Ammon's horn (tissue), 1 donor: ENCODE measurements around the gene PEX1.
"Not testable (repeated sequence)": the region's sequence is repeated elsewhere in the genome, so short reads cannot be mapped to it uniquely, and the experiment has no call there.

ENCODE experiments used
- DNase-seq: peaks from one replicate; pipeline ENCODE4 v3.0.0-alpha.2; 2016; ENCODE audit warnings: low spot score

The PEX1 gene

DNA sequence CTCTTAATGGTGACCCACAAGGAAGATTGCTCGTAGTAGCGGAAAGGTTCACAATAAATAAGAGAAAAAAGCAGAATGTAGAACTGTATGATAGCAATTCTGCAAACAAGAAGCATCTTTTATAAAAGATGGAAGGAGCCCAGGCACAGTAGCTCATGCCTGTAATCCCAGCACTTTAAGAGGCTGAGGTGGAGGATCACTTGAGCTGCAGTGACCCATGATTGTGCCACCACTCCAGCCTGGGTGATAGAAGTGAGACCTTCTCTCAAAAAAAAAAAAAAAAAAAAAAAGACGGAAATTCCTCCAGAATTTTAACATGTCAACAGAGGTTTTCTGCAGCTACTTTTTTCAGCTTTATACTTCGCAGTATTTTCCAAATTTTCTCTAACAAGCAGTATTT is 67.8 kb downstream of the PEX1 start:
- DNase-seq: no peak

DNA sequence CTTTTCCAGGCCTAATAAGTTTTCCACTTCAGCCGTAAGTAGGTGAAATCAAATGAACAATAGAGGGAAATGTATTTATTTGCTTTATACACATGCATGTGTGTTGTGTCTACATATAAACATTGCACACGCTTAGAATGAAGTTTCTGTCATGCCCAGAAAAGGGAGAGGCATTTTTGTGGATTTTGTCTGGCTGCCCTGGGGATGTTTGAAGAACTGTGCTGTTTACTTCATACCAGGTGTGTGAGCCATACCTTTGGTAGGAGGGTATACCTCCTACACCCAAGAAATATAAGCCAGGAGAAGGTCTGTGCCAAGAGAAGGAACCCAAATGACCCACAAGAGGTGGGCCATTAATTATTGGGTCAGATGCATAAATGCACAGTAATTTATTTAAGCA is 68.2 kb downstream of the PEX1 start:
- DNase-seq: no peak

DNA sequence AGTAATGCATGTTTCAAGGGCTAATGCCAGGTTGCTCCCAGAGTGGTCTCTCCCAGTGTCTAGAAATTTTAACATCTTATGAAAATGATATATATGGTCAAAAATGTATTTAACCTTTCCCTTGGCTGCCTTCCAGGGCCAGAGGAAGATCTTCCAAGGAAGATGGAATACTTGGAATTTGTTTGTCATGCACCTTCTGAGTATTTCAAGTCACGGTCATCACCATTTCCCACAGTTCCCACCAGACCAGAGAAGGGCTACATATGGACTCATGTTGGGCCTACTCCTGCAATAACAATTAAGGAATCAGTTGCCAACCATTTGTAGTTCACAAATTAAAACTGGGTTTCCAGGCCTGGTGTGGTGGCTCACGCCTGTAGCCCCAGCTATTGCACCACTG is 72.1 kb downstream of the PEX1 start:
- DNase-seq: no peak

DNA sequence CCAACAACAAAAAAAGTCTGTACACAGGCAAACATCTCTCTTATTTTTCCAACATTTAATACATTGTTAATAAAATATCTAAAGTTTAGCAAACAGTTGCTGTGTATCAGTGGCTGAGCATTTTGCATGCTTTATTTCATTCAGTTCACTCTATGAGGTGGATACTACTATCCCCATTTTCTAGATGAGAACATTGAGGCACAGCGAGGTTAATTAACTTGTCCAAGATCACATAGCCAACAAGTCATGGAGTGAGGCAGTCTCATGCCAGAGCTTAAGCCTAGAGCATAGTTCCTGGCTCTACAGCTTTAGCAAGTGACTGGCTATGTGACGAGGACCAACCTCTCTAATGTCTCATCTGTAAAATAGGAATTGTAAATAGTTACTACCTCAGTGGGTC is 76.7 kb downstream of the PEX1 start:
- DNase-seq: no peak

DNA sequence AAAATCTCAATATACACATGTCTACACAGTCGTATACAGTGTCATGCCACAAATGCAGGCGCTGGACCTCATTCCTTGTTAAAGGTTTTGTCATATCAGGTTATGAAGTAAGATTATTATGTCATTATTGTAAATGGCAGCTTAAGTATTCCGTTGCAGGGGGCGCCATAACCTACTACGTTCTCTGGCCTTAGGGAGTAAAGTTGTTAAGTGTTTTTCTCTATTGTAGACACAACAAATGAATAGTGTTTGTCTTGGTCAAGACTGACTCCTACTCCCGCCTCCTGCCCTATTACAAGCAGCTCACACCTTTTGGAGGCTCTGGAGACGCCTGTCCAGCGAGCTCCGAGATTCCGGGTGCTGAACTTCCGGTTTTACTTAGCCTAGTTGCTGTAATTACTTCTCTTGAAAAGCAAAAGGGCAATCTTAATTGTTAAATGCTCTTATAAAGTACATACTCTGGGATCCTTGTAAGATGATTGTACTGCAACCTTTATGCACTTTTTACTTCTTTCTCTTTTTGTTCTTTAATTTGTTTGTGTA is 80.0 kb downstream of the PEX1 start:
- peak; percentile 71 for DNase-seq

DNA sequence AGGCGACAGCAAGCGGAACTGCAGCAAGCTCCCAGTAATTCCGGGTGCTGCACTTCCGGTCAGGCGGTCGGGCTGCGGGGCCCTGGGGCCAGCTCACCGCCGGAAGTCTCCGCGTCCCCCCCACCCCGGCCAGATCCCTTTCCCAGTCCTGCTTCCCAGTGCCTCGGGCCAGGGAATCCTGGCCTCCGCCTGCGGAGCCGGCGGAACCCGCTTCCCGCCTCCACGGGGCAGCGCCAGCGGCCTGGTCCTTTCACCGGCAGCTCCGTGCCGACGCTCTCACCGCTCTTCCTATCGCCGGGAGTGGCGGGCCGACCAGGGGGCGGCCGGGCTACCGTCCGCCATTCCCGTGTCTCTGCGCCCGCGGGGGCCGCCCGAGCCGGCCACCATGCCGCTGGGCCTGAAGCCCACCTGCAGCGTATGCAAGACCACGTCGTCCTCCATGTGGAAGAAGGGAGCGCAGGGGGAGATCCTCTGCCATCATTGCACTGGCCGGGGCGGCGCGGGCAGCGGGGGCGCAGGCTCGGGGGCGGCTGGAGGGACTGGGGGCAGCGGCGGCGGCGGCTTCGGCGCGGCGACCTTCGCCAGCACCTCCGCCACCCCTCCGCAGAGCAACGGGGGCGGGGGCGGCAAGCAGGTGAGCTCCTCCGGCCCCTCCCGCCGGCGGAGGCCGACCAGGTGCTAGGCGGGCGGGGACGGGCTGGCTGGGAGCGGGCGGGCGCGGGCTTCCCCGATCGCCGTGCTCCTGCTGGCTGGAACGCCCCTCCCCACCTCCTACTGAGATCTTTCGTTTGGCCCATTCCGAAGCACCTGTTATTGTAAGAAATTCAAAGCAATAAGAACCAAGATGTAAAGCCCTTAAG is 80.7 kb downstream of the PEX1 start, which contains the start of gene GATAD1:
TSS of gene GATAD1 (plus strand) at position 138 of the 860 bp plus-strand sequence. CDS start at position 386, 248 bp downstream.
- DNase-seq: peak; percentile 94

DNA sequence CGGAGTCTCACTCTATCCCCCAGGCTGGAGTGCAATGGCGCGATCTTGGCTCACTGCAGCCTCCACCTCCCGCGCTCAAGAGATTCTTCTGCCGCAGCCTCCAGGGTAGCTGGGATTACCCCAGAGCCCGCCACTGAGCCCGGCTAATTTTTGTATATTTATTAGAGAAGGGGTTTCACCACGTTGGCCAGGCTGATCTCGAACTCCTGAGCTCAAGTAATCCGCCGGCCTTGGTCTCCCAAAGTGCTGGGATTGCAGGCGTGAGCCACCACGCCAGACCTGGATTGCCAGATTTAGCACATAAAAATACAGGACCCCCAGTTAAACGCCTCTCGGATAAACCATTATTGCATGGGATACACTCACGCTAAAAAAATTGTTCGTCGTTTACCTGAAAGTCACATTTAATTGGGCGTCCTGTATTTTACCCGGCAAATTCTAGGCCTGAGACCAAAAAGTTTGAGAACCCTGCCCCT is 81.4 kb downstream of the PEX1 start:
- no peak for DNase-seq

DNA sequence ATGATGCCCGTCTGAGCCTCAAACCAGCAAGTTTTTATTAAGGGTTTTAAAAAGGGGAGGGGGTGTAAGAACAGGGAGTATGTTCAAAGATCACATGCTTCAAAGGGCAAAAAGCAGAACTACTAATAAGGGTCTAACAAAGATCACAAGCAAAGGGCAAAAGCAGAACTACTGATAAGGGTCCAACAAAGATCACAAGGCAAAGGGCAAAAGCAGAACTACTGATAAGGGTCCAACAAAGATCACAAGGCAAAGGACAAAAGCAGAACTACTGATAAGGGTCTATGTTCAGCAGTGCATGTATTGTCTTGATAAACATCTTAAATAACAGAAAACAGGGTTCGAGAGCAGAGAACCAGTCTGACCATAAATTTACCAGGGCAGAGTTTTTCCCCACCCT is 85.6 kb downstream of the PEX1 start:
- DNase-seq: not testable (repeated sequence)

DNA sequence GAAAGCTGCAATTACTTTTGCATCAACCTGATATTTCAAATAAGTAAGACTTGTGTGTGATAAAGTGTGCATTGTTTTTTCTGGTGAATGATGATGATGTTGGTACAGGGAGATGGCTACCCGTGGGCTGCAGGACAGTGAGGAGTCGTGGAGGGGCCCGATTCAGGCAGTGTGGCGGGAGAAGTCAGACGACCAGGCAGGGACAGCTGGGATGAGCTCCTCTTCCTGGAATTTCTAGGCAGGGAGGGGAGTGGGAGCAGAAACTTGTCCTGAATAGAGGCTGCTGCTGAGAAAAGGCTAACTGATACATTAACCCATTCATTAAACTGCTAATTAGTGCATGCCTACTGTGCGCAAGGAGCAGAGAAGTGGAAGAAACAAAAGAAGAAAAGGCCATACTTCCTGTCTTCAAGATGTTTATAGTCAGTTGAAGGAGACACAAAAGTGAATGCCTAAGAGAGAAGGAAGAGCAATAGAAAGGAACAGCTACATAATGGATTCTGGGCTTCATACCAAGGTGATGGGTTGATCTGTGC is 90.3 kb downstream of the PEX1 start:
- DNase-seq: no peak
